ENCODE data around the gene BSPRY. TPM values are rescaled to one million over a fixed set of nuclear protein-coding genes. Genes with fewer than 3 reads are reported as not detected.

The BSPRY gene
- total RNA-seq (0.32 and 1.2 TPM in 2 replicates), polyA plus RNA-seq (0.93 and 2.1 TPM in 2 replicates)

DNA sequence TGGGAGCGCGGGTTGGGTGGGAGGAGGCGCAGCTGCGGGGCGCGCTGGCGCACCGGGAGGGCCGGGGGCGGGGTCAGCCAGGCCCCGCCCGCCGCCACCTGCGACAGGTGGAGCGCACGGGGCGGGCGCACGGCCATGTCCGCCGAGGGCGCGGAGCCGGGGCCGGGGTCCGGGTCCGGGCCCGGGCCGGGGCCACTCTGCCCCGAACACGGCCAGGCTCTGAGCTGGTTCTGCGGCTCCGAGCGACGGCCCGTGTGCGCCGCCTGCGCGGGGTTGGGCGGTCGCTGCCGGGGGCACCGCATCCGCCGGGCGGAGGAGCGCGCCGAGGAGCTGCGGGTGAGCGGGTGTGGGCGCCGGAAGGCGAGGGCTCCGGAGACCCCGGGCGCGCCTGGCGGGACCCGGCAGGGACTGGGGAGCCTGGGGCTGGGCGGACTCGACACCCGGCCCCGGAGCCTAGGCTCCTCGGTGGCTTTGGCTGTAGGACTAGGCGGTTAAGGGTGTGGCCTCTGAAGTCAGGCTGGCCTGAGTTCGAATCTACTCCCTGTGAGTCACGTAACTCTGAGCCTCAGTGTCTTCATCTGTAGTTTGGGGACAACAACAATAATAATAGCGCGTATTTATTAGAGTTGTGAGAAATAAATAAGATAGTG, at the start of gene BSPRY:
Gene BSPRY, plus strand, starts transcription at position 97 of the 650 bp plus-strand sequence. Its CDS starts 39 bp downstream, at position 136.
- H3K36me3 ChIP-seq: no peaks in the 10 kb centered on the region
- no peaks in the 10 kb centered on the region for H3K9me3 ChIP-seq (ENCODE audit: low read depth)
- DNase-seq (ENCODE audit: low read depth in 1 of 2, low spot score in 1 of 2): peak in 1 of 2 donors; percentile 45
- TF ChIP-seq, protein P1, sequence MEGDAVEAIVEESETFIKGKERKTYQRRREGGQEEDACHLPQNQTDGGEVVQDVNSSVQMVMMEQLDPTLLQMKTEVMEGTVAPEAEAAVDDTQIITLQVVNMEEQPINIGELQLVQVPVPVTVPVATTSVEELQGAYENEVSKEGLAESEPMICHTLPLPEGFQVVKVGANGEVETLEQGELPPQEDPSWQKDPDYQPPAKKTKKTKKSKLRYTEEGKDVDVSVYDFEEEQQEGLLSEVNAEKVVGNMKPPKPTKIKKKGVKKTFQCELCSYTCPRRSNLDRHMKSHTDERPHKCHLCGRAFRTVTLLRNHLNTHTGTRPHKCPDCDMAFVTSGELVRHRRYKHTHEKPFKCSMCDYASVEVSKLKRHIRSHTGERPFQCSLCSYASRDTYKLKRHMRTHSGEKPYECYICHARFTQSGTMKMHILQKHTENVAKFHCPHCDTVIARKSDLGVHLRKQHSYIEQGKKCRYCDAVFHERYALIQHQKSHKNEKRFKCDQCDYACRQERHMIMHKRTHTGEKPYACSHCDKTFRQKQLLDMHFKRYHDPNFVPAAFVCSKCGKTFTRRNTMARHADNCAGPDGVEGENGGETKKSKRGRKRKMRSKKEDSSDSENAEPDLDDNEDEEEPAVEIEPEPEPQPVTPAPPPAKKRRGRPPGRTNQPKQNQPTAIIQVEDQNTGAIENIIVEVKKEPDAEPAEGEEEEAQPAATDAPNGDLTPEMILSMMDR (IDR thresholded peaks at IDR 0.05; ENCODE audit: low read depth, low read length): no peak
- H3K27ac ChIP-seq: no peak within 1 kb of the TSS
- H3K4me1 ChIP-seq (ENCODE audit: low read depth): peaks cover 7% of the 10 kb centered on the region
- peak within 1 kb of the TSS; percentile 49 for H3K4me3 ChIP-seq
- peaks cover 58% of the 10 kb centered on the region for H3K27me3 ChIP-seq

DNA sequence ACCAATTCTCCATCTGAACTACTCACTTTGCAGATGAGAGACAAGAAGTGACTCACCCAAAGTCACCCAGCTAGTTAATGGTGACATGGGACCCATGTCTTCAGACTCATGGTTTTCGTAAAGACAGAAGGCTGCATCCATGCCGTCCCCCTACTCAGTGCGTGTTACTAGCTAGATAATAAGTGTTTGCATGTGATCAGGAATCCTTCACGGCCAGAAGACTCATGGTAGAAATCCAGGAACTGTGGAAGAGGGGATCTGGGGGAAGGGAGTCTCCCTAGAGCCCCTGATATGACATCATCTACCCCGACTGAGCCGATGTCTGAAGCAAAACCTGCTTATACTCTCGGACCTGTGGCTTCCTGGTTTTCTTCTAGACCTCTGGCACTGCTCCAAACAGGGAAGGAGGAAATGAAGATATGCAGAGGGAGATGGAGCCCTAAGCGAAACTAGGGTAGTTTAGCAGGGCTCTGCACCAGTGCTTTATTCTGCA, 49.5 kb upstream of the BSPRY start:
- Histone ChIP-seq H3K4me3 (no peak overlapping the region), H3K27ac (no peak overlapping the region), H3K36me3 (no peaks in the 10 kb centered on the region), H3K9me3 (ENCODE audit: low read depth) (no peaks in the 10 kb centered on the region), H3K4me1 (ENCODE audit: low read depth) (no peaks in the 10 kb centered on the region), H3K27me3 (no peaks in the 10 kb centered on the region)
- TF ChIP-seq, protein P1 (IDR thresholded peaks at IDR 0.05; ENCODE audit: low read depth, low read length): no peak
- DNase-seq (ENCODE audit: low read depth in 1 of 2, low spot score in 1 of 2): peak; percentile 7 to 73

DNA sequence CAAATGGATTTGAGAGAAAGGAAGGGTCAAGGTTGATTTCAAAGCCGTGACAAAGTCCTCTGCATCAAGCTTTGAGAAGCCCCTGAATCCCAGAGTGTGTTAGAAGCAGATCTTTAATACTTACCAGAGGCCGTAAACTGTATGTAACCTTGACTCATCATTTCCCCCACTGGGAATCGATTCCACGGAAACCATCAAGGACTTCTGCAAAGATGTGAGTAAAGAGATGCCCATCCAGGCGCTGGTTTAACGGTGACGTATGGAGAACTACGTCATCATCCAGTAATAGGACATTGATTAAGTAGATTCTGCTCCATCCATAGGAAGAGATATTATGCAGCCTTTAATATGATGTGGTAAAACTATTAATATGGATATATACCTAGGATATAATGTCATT, 47.8 kb upstream of the BSPRY start:
- TF ChIP-seq, protein P1 (IDR thresholded peaks at IDR 0.05; ENCODE audit: low read depth, low read length): no peak
- no peak for DNase-seq (ENCODE audit: low read depth in 1 of 2, low spot score in 1 of 2)
- no peak overlapping the region for H3K27ac ChIP-seq
- H3K9me3 ChIP-seq (ENCODE audit: low read depth): no peaks in the 10 kb centered on the region
- H3K27me3 ChIP-seq: no peaks in the 10 kb centered on the region
- H3K36me3 ChIP-seq: no peaks in the 10 kb centered on the region
- H3K4me3 ChIP-seq: no peak overlapping the region
- no peaks in the 10 kb centered on the region for H3K4me1 ChIP-seq (ENCODE audit: low read depth)

DNA sequence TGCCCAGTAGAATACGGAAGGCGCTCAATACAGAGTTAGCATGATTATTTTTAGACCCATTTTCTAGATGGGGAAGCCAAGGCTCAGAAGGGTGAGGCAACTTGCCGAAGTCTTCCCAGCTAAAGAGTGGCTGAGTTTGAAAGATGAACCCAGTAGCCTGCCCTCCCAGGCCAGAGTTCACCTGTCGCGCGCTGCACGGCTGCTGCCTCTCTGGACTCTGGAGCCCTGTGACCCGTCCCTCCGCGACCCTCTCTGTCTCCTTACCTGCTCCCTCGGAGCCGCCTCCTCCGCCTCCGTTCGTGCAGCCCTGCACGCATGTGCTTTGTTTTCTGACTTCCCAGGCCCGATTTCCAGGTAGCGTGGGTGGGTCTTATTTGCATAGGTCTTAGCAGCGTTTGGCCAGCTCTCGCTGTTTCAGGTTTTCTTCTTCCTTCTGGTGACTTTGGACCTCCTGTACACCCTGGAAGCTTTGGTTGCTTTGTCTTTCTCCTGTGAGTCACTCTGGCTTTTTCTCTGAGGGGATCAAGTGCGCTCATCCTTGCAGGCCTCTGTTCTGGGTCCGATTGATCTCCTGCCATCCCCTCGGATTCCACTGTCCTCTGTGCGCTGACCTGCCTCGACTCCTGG, 46.4 kb upstream of the BSPRY start, which contains the start of gene RNF183:
Gene RNF183, minus strand, starts transcription at position 585 of the 627 bp plus-strand sequence. CDS start 5,192 bp downstream, outside the sequence.
- no peaks in the 10 kb centered on the region for H3K9me3 ChIP-seq (ENCODE audit: low read depth)
- H3K36me3 ChIP-seq: no peaks in the 10 kb centered on the region
- TF ChIP-seq, protein P1 (IDR thresholded peaks at IDR 0.05; ENCODE audit: low read depth, low read length): no peak
- no peaks in the 10 kb centered on the region for H3K4me1 ChIP-seq (ENCODE audit: low read depth)
- no peak within 1 kb of the TSS for H3K4me3 ChIP-seq
- DNase-seq (ENCODE audit: low read depth in 1 of 2, low spot score in 1 of 2): no peak
- H3K27ac ChIP-seq: no peak within 1 kb of the TSS
- H3K27me3 ChIP-seq: no peaks in the 10 kb centered on the region

DNA sequence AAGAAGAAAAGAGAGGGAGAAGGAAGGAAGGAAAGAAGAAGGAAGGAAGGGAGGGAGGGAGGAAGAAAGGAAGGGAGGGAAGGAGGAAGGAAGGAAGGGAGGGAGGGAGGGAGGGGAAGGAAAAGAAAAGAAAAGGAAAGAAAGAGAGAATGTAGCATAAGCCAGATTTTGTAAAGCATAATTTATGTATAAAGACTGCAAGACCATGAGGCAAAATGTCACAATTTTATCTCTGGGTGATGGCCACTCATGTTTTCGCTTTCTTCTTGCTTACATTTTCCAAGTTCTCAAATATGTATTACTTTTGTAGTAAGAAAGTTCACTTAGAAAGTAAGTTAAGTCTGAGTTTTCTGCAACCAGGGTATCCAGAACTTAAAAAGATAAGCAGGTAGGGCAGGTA, 42.8 kb upstream of the BSPRY start:
- H3K36me3 ChIP-seq: no peaks in the 10 kb centered on the region
- no peak overlapping the region for H3K27ac ChIP-seq
- H3K4me3 ChIP-seq: no peak overlapping the region
- no peaks in the 10 kb centered on the region for H3K4me1 ChIP-seq (ENCODE audit: low read depth)
- no peaks in the 10 kb centered on the region for H3K27me3 ChIP-seq
- TF ChIP-seq, protein P1 (IDR thresholded peaks at IDR 0.05; ENCODE audit: low read depth, low read length): no peak
- no peaks in the 10 kb centered on the region for H3K9me3 ChIP-seq (ENCODE audit: low read depth)
- no peak for DNase-seq (ENCODE audit: low read depth in 1 of 2, low spot score in 1 of 2)

Data from cardiac muscle cell (in vitro differentiated cells and primary cell).